Measurements from ENCODE around the gene NEK10.

DNA sequence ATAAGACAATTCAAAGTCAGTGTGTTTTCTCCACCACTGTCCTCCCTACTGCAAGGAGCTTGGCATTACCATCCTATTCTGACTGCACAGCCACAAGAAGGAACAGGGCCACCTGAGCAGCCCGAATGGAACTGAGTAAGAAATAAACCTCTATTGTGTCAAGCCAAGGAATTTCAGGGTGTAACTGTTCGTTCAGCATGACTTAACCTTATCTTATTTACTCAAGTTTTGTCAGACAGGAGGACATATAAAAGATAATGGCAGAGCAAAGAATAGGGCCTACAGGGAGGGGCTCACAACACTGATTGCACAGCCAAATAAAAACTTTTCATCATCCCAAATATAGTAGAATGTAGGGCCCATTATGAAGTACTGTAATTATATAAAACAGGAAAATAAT, 236.1 kb downstream of the NEK10 start:
- TF ChIP-seq CTCF (IDR thresholded peaks at IDR 0.05), result no peak
- no peak for TF ChIP-seq POLR2A (IDR thresholded peaks at IDR 0.05)

Measured in thyroid gland (tissue), 4 donors.